ENCODE data around the gene POT1. TPM values are rescaled to one million over a fixed set of nuclear protein-coding genes. Genes with fewer than 3 reads are reported as not detected.

The POT1 gene
- total and polyA plus RNA-seq, 2 of the 8 experiments (the other 6 are each of a cell fraction or from before 2014, with no cell fraction given) = 13.1 to 22.8 TPM

GRCh38 chr7:124879103-124879502 lies 50.5 kb downstream of the POT1 start:
- H3K56ac ChIP-seq (replicated peaks; ENCODE audit: insufficient read length, low read depth, low read length) = no peak overlapping the region
- no peak overlapping the region for H3K23ac ChIP-seq (ENCODE audit: insufficient read length)
- ChIA-PET POLR2A (ENCODE audit: partially characterized antibody) (no interaction called here), CTCF (ENCODE audit: partially characterized antibody) (no interaction called here)
- no peak overlapping the region for H3K18ac ChIP-seq (ENCODE audit: extremely low read depth, low read length)
- H3K9me3 ChIP-seq (ENCODE audit: insufficient read depth in 2 of 2, low read depth in 1 of 2, low read length in 1 of 2) = no peaks in the 10 kb centered on the region
- H2BK15ac ChIP-seq (ENCODE audit: low read length) = no peak overlapping the region
- H3K4me2 ChIP-seq (ENCODE audit: insufficient read depth in 1 of 2, low read depth in 2 of 2, low read length in 2 of 2) = no peak overlapping the region
- no peaks in the 10 kb centered on the region for H3K27me3 ChIP-seq (replicated peaks in 1 of 4; ENCODE audit: control insufficient read depth in 3 of 4, extremely low read depth in 1 of 4, insufficient read depth in 3 of 4, low read length in 3 of 4)
- no peak overlapping the region for H3K4me3 ChIP-seq (ENCODE audit: extremely low read depth in 1 of 4, insufficient read depth in 2 of 4, low read depth in 3 of 4, low read length in 4 of 4)
- no peak overlapping the region for H4K8ac ChIP-seq (ENCODE audit: extremely low read depth, insufficient read depth, low read length)
- H2AFZ ChIP-seq (ENCODE audit: low read length) = no peak overlapping the region
- no peak overlapping the region for H2BK5ac ChIP-seq (ENCODE audit: low read depth, low read length)
- no peaks in the 10 kb centered on the region for H3K79me1 ChIP-seq (ENCODE audit: low read depth, low read length)
- H4K20me1 ChIP-seq (replicated peaks in 1 of 2; ENCODE audit: control insufficient read depth in 1 of 2, insufficient read depth in 2 of 2, low read length in 2 of 2) = no peaks in the 10 kb centered on the region
- H4K5ac ChIP-seq (ENCODE audit: insufficient read length, low read depth, low read length) = no peak overlapping the region
- H2BK12ac ChIP-seq (ENCODE audit: low read depth, low read length) = no peak overlapping the region
- no peak overlapping the region for H2BK20ac ChIP-seq (ENCODE audit: low read length)
- no peak overlapping the region for H3K9ac ChIP-seq (replicated peaks in 1 of 4; ENCODE audit: extremely low read depth in 1 of 4, low read depth in 3 of 4, low read length in 3 of 4)
- H3K14ac ChIP-seq (ENCODE audit: insufficient read length) = no peak overlapping the region
- no peaks in the 10 kb centered on the region for H3K4me1 ChIP-seq (replicated peaks in 1 of 4; ENCODE audit: control insufficient read depth in 3 of 4, insufficient read depth in 4 of 4, low read length in 3 of 4)
- H2AK5ac ChIP-seq (ENCODE audit: low read depth, low read length) = no peak overlapping the region
- H3K79me2 ChIP-seq (ENCODE audit: control insufficient read depth in 1 of 2, insufficient read depth in 2 of 2, low read length in 2 of 2) = no peaks in the 10 kb centered on the region
- no peak overlapping the region for H3K4ac ChIP-seq (replicated peaks; ENCODE audit: insufficient read length, low read depth, low read length)
- H3K23me2 ChIP-seq (ENCODE audit: low read depth, low read length) = no peaks in the 10 kb centered on the region
- H3K27ac ChIP-seq (ENCODE audit: low read depth, low read length) = no peak overlapping the region
- no peak overlapping the region for H4K91ac ChIP-seq (replicated peaks; ENCODE audit: insufficient read length, low read length)
- no peak overlapping the region for H2BK120ac ChIP-seq (replicated peaks; ENCODE audit: low read depth, low read length)
- DNase-seq (ENCODE audit: low read depth in 1 of 2, low spot score in 2 of 2) (no peak), FAIRE-seq (no peak)
- TF ChIP-seq CHD1 (IDR thresholded peaks at IDR 0.05; ENCODE audit: low read depth, low read length) = no peak
- WGBS, 2 experiments (ENCODE audit: extremely low coverage in 1 of 2, insufficient coverage in 1 of 2, insufficient read length in 1 of 2, insufficient replicate concordance in 2 of 2, low coverage in 1 of 2, low lambda C conversion rate in 2 of 2, missing lambda C conversion rate in 1 of 2) = 94% methylated on average over 2 of the region's 2 CpGs; no CpG with 5 or more reads in 1 of the 2 experiments
- no peaks in the 10 kb centered on the region for H3K36me3 ChIP-seq (ENCODE audit: control insufficient read depth in 2 of 4, insufficient read depth in 4 of 4, low read length in 3 of 4)
